ENCODE data around the gene RRP36.

GRCh38 chr6:43055966-43056365 is 34.5 kb downstream of the RRP36 start:
- TF ChIP-seq, protein P1, sequence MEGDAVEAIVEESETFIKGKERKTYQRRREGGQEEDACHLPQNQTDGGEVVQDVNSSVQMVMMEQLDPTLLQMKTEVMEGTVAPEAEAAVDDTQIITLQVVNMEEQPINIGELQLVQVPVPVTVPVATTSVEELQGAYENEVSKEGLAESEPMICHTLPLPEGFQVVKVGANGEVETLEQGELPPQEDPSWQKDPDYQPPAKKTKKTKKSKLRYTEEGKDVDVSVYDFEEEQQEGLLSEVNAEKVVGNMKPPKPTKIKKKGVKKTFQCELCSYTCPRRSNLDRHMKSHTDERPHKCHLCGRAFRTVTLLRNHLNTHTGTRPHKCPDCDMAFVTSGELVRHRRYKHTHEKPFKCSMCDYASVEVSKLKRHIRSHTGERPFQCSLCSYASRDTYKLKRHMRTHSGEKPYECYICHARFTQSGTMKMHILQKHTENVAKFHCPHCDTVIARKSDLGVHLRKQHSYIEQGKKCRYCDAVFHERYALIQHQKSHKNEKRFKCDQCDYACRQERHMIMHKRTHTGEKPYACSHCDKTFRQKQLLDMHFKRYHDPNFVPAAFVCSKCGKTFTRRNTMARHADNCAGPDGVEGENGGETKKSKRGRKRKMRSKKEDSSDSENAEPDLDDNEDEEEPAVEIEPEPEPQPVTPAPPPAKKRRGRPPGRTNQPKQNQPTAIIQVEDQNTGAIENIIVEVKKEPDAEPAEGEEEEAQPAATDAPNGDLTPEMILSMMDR (IDR thresholded peaks at IDR 0.05; ENCODE audit: low read length): no peak
- TF ChIP-seq EZH2 (IDR thresholded peaks at IDR 0.05; ENCODE audit: borderline replicate concordance, low read length): no peak

Measured in OCI-LY1 (cell line).